CD4-positive, CD25-positive, alpha-beta regulatory T cell (primary cell): ENCODE measurements around the gene NDST4. TPM values are rescaled to one million over a fixed set of nuclear protein-coding genes. Genes with fewer than 3 reads are reported as not detected.

ENCODE experiments used
- ATAC-seq, 2 donors: fragments of 150-1000 bp; cut with Tn5 transposase; one replicate each; pipeline ENCODE4 v1.10.0; 2021; ENCODE audit warnings: low read depth in 2 of 2, moderate number of reproducible peaks in 2 of 2, moderate library complexity in 1 of 2
- DNase-seq, 3 donors: peaks; one replicate each; pipeline versions ENCODE4 v3.0.0 to v3.0.0-alpha.2; 2012 to 2022; ENCODE audit warnings: mixed read lengths in 1 of 3
- H3K27ac ChIP-seq: one replicate; pipeline ENCODE4 v1.7.0; 2013; ENCODE audit warnings: mild to moderate bottlenecking, low read length; ENCODE audit not compliant: insufficient read depth, poor library complexity, severe bottlenecking
- H3K27me3 ChIP-seq: one replicate; pipeline ENCODE4 v1.7.0; 2013; ENCODE audit warnings: low read length; ENCODE audit not compliant: control insufficient read depth, insufficient read depth
- H3K36me3 ChIP-seq: one replicate; pipeline ENCODE4 v1.7.0; 2013; ENCODE audit warnings: mild to moderate bottlenecking, low read length, moderate library complexity; ENCODE audit not compliant: control insufficient read depth, insufficient read depth
- H3K4me1 ChIP-seq: 2 replicates; pipeline ENCODE4 v1.7.0; 2013; ENCODE audit warnings: mild to moderate bottlenecking, low read length; ENCODE audit not compliant: insufficient read depth, control insufficient read depth, poor library complexity, severe bottlenecking
- H3K4me3 ChIP-seq: one replicate; pipeline ENCODE4 v1.7.0; 2013; ENCODE audit warnings: low read depth, mild to moderate bottlenecking, low read length, moderate library complexity
- H3K9me3 ChIP-seq, 2 experiments: 1 replicate in 1 of 2; 2 replicates in 1 of 2; pipeline ENCODE4 v1.7.0; 2013; ENCODE audit warnings: low read length in 2 of 2, mild to moderate bottlenecking in 1 of 2, moderate library complexity in 1 of 2; ENCODE audit not compliant: control insufficient read depth in 2 of 2
- H3K27ac Mint-ChIP-seq, 3 donors: one replicate each; pipeline ENCODE4 v1.8.0; 2020 to 2022; ENCODE audit warnings: mild to moderate bottlenecking in 3 of 3, mixed read lengths in 3 of 3, moderate library complexity in 2 of 3
- H3K27me3 Mint-ChIP-seq: one replicate; pipeline ENCODE4 v1.8.0; 2022; ENCODE audit warnings: mild to moderate bottlenecking, mixed read lengths
- H3K36me3 Mint-ChIP-seq: one replicate; pipeline ENCODE4 v1.8.0; 2020; ENCODE audit warnings: mixed read lengths
- H3K4me1 Mint-ChIP-seq, 4 donors: one replicate each; pipeline ENCODE4 v1.8.0; 2020 to 2022; ENCODE audit warnings: mixed read lengths in 4 of 4, mild to moderate bottlenecking in 1 of 4
- H3K4me3 Mint-ChIP-seq, 4 donors: one replicate each; pipeline ENCODE4 v1.8.0; 2020 to 2022; ENCODE audit warnings: mild to moderate bottlenecking in 4 of 4, mixed read lengths in 4 of 4, moderate library complexity in 3 of 4
- H3K9me3 Mint-ChIP-seq, 7 donors: one replicate each; pipeline ENCODE4 v1.8.0; 2020 to 2022; ENCODE audit warnings: mixed read lengths in 7 of 7, mild to moderate bottlenecking in 3 of 7, moderate library complexity in 2 of 7
- polyA plus RNA-seq, 4 donors: library from polyadenylated mRNA; unstranded; fragments of 300-500 nt; fragmentation: Illumina TruSeq; gene quantifications; one replicate each; pipeline ENCODE4 v1.2.3, GENCODE V29; 2021
- total RNA-seq: library from RNA; stranded (reverse); gene quantifications from one replicate; pipeline ENCODE4 v1.2.3, GENCODE V29; 2022

NDST4 gene
- total and polyA plus RNA-seq, 5 donors from 2014 or later: not detected

- Mint-ChIP-seq H3K27me3 (no peaks in the 10 kb centered on the region), H3K36me3 (no peaks in the 10 kb centered on the region), H3K9me3 (peaks cover 0 to 5% (median 2%) of the 10 kb centered on the region in 7 donors), H3K4me3 (no peak overlapping the region), H3K4me1 (no peaks in the 10 kb centered on the region), H3K27ac (no peak overlapping the region)
- no peak for ATAC-seq
- H3K9me3 ChIP-seq: no peaks in the 10 kb centered on the region
- DNase-seq: no peak
- no peaks in the 10 kb centered on the region for H3K4me1 ChIP-seq
- no peaks in the 10 kb centered on the region for H3K27me3 ChIP-seq
- H3K27ac ChIP-seq: no peak overlapping the region
- H3K4me3 ChIP-seq: no peak overlapping the region
- no peaks in the 10 kb centered on the region for H3K36me3 ChIP-seq
These were observed 222.6 kb downstream of the NDST4 start for GRCh38 chr4:114890773-114891172.

- DNase-seq: no peak
- Histone ChIP-seq H3K27me3 (no peaks in the 10 kb centered on the region), H3K9me3 (no peaks in the 10 kb centered on the region), H3K27ac (no peak overlapping the region), H3K4me1 (no peaks in the 10 kb centered on the region), H3K36me3 (no peaks in the 10 kb centered on the region), H3K4me3 (no peak overlapping the region)
- no peaks in the 10 kb centered on the region for H3K27me3 Mint-ChIP-seq
- H3K4me1 Mint-ChIP-seq: no peaks in the 10 kb centered on the region
- H3K4me3 Mint-ChIP-seq: no peak overlapping the region
- H3K36me3 Mint-ChIP-seq: no peaks in the 10 kb centered on the region
- H3K27ac Mint-ChIP-seq: no peak overlapping the region
- no peak for ATAC-seq
- H3K9me3 Mint-ChIP-seq: peaks cover 0 to 5% (median 0%) of the 10 kb centered on the region in 7 donors
These were observed 226.7 kb downstream of the NDST4 start for GRCh38 chr4:114886761-114887160.

- no peaks in the 10 kb centered on the region for H3K36me3 Mint-ChIP-seq
- Histone ChIP-seq H3K27ac (no peak overlapping the region), H3K9me3 (no peaks in the 10 kb centered on the region), H3K4me3 (no peak overlapping the region), H3K36me3 (no peaks in the 10 kb centered on the region), H3K27me3 (no peaks in the 10 kb centered on the region), H3K4me1 (no peaks in the 10 kb centered on the region)
- H3K4me3 Mint-ChIP-seq: no peak overlapping the region
- no peaks in the 10 kb centered on the region for H3K27me3 Mint-ChIP-seq
- DNase-seq (no peak), ATAC-seq (no peak)
- H3K4me1 Mint-ChIP-seq: no peaks in the 10 kb centered on the region
- no peak overlapping the region for H3K27ac Mint-ChIP-seq
- peaks cover 0 to 8% (median 3%) of the 10 kb centered on the region in 7 donors for H3K9me3 Mint-ChIP-seq
These were observed 229.8 kb downstream of the NDST4 start for GRCh38 chr4:114883641-114884040.

- Mint-ChIP-seq H3K36me3 (no peaks in the 10 kb centered on the region), H3K9me3 (peaks cover 0 to 5% (median 3%) of the 10 kb centered on the region in 7 donors), H3K27me3 (no peaks in the 10 kb centered on the region), H3K27ac (no peak overlapping the region), H3K4me3 (no peak overlapping the region), H3K4me1 (no peaks in the 10 kb centered on the region)
- Histone ChIP-seq H3K9me3 (no peaks in the 10 kb centered on the region), H3K4me3 (no peak overlapping the region), H3K36me3 (no peaks in the 10 kb centered on the region), H3K27me3 (no peaks in the 10 kb centered on the region), H3K27ac (no peak overlapping the region), H3K4me1 (no peaks in the 10 kb centered on the region)
- ATAC-seq (no peak), DNase-seq (no peak)
These were observed 233.3 kb downstream of the NDST4 start for GRCh38 chr4:114879916-114880669.

GRCh38 chr4:114875630-114876029, 237.8 kb downstream of the NDST4 start:
- ATAC-seq (no peak), DNase-seq (no peak)
- Mint-ChIP-seq H3K36me3 (no peaks in the 10 kb centered on the region), H3K27ac (no peak overlapping the region), H3K9me3 (no peaks in the 10 kb centered on the region), H3K4me1 (no peaks in the 10 kb centered on the region), H3K4me3 (no peak overlapping the region), H3K27me3 (no peaks in the 10 kb centered on the region)
- Histone ChIP-seq H3K4me3 (no peak overlapping the region), H3K9me3 (no peaks in the 10 kb centered on the region), H3K27me3 (no peaks in the 10 kb centered on the region), H3K4me1 (no peaks in the 10 kb centered on the region), H3K36me3 (no peaks in the 10 kb centered on the region), H3K27ac (no peak overlapping the region)

- ATAC-seq (no peak), DNase-seq (no peak)
- Histone ChIP-seq H3K27ac (no peak overlapping the region), H3K4me3 (no peak overlapping the region), H3K9me3 (no peaks in the 10 kb centered on the region), H3K27me3 (no peaks in the 10 kb centered on the region), H3K36me3 (no peaks in the 10 kb centered on the region), H3K4me1 (no peaks in the 10 kb centered on the region)
- no peaks in the 10 kb centered on the region for H3K36me3 Mint-ChIP-seq
- no peaks in the 10 kb centered on the region for H3K4me1 Mint-ChIP-seq
- H3K27ac Mint-ChIP-seq: no peak overlapping the region
- H3K4me3 Mint-ChIP-seq: no peak overlapping the region
- H3K27me3 Mint-ChIP-seq: no peaks in the 10 kb centered on the region
- peaks cover 0 to 2% (median 0%) of the 10 kb centered on the region in 7 donors for H3K9me3 Mint-ChIP-seq
These were observed 239.1 kb downstream of the NDST4 start for GRCh38 chr4:114874321-114874720.

GRCh38 chr4:114870987-114871386, 242.4 kb downstream of the NDST4 start:
- H3K4me3 Mint-ChIP-seq: no peak overlapping the region
- no peak overlapping the region for H3K27ac ChIP-seq
- no peaks in the 10 kb centered on the region for H3K36me3 Mint-ChIP-seq

More at GRCh38 chr4:114870987-114871386, 242.4 kb downstream of the NDST4 start:
- Histone ChIP-seq H3K36me3 (no peaks in the 10 kb centered on the region), H3K4me3 (no peak overlapping the region), H3K27me3 (no peaks in the 10 kb centered on the region), H3K4me1 (no peaks in the 10 kb centered on the region), H3K9me3 (no peaks in the 10 kb centered on the region)
- Mint-ChIP-seq H3K27me3 (no peaks in the 10 kb centered on the region), H3K9me3 (peaks cover 0 to 2% (median 0%) of the 10 kb centered on the region in 7 donors), H3K27ac (no peak overlapping the region), H3K4me1 (no peaks in the 10 kb centered on the region)
- ATAC-seq: no peak
- DNase-seq: no peak
